Uterus (tissue), 2 donors: ENCODE results near the gene PTPRM.

Source experiments
- POLR2A ChIP-seq, 2 donors: fragments of 450-650 bp; IDR thresholded peaks; one replicate each; pipeline ENCODE4 v1.6.1; 2016; ENCODE audit warnings: antibody characterized with exemption in 2 of 2, mild to moderate bottlenecking in 1 of 2, moderate library complexity in 1 of 2
- TF ChIP-seq, protein P1 (sequence below), 4 experiments: fragments of 200-600 bp in 2 of 4; fragments of 450-650 bp in 2 of 4; sonication (generic) in 2 of 4; IDR thresholded peaks; one replicate each; pipeline ENCODE4 v1.5.1; 2016 to 2019; ENCODE audit warnings: antibody characterized with exemption in 4 of 4, mild to moderate bottlenecking in 2 of 4, moderate library complexity in 1 of 4

- no peak for TF ChIP-seq POLR2A (IDR thresholded peaks at IDR 0.05)
- TF ChIP-seq, protein P1, sequence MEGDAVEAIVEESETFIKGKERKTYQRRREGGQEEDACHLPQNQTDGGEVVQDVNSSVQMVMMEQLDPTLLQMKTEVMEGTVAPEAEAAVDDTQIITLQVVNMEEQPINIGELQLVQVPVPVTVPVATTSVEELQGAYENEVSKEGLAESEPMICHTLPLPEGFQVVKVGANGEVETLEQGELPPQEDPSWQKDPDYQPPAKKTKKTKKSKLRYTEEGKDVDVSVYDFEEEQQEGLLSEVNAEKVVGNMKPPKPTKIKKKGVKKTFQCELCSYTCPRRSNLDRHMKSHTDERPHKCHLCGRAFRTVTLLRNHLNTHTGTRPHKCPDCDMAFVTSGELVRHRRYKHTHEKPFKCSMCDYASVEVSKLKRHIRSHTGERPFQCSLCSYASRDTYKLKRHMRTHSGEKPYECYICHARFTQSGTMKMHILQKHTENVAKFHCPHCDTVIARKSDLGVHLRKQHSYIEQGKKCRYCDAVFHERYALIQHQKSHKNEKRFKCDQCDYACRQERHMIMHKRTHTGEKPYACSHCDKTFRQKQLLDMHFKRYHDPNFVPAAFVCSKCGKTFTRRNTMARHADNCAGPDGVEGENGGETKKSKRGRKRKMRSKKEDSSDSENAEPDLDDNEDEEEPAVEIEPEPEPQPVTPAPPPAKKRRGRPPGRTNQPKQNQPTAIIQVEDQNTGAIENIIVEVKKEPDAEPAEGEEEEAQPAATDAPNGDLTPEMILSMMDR (IDR thresholded peaks at IDR 0.05) = no peak
These were observed 539.5 kb downstream of the PTPRM start for GRCh38 chr18:8106603-8107002.
